Stimulated activated CD8-positive, alpha-beta memory T cell treated with anti-CD3 and anti-CD28 coated beads, Interleukin-4, amount 100 ng/mL, for 4 hours (primary cell): ENCODE measurements around the gene PPIB.
"Not testable (repeated sequence)": the region's sequence is repeated elsewhere in the genome, so short reads cannot be mapped to it uniquely, and the experiment has no call there.

ENCODE experiments used
- DNase-seq, 2 donors: peaks; one replicate each; pipeline ENCODE4 v3.0.0-alpha.2; 2020; ENCODE audit warnings: low read depth in 2 of 2, low spot score in 1 of 2

The PPIB gene

DNA sequence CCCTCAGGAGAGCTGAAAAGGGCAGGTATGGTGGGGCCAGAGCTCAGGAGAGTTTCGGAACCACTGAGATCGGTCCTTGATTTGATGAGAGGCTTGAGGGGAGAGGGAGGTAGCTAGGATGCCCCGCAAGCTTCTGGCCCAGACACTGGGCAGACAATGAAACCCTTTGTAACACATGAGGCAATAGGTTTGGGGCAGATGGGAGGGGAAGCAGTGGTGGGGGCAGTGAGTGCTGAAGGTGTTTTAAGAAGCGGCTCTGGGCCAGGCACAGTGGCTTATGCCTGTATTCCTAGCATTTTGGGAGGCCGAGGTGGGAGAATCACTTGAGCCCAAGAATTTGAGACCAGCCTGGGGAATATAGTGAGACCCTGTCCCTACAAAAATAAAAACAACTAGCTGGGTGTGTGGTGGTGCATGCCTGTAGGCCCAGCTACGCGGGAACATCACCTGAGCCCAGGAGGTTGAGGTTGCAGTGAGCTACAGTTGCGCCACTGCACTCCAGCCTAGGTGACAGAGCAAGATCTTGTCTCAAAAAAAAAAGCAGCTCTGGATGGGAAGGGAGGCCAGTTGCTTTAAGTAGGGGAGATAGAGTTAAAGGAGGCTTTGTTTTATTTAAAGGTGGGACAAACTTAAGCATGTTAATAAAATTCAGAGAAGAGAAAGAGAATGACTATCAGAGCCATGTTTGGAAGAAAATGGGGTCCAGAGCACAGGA, 20.9 kb downstream of the PPIB start:
- DNase-seq, result no peak

DNA sequence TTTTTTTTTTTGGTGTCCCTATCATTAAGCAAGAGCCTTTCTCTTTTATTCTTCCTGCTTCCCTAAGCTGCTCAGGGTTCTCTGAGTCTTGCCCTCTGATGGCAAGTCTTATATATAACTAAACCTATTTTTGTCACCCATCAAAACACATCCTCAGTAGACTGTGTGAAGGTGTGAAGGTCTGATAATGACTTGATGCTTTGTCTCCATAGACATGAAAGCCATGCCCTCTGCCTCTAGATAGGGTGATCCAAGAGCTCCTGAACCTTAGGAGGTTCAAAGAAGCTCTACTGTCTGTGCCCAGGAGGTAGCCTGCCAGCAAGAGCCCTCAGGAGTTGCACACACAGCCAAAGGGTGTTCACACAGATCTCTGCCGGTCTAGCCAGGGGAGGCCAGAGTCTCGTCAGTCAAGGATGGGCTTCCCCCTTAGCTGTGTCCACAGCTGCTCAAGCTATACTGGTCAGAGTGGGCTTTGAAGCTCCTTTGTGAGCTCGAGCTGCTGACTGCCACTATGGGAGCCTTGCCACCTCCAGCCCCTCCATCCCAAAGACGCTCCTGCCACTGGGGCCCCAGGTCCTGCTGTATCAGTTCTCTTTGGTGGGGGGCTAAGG, 24.4 kb downstream of the PPIB start:
- DNase-seq, result no peak

DNA sequence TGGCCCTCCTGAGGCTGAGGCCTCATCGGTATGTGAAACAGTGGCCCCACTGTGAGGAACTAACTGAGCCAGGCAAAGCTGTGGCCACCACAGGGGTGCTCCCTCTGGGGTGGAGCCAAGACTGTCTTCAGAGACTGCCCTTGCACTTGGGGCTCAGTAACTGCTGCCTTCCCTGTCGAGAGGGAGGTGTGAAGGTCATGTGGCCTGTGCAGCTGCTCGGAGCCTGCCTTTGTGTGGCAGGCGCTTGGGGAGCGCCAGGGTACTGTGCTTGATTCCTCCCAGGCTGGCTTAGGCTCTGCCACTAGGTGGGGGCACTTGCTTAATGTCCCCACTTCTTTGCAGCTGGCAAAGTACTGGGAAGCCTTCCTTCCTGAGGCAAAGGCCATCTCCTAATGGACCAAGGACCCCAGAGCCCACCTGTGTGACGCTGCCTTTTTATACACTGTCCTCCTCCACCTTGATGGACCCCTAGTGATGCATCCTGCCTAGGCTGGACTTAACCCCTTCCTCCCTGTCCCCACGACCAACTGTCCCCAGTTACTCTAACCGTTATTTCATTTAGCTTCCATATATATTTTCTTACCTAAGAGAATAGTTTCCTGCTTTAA, 25.5 kb downstream of the PPIB start:
- no peak for DNase-seq

DNA sequence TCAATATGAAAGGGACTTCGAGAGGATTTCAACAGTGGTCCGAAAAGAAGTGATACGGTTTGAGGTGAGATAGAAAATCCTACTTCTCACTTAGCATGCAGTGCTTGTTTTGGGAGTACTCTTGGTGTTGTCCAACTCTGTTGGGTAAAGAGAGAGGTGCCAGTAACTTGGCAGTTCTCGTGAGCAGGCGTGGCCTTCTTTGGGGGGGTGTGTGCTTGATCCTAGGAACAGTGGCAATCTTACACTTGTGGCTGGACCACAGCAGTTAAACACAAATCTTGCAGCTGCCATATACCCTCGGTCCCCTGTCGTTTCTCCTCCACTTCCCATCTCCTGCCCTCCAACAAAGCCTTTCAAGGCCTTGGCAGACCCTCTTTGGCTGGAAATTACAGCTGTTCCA, 26.5 kb downstream of the PPIB start:
- DNase-seq, result no peak

DNA sequence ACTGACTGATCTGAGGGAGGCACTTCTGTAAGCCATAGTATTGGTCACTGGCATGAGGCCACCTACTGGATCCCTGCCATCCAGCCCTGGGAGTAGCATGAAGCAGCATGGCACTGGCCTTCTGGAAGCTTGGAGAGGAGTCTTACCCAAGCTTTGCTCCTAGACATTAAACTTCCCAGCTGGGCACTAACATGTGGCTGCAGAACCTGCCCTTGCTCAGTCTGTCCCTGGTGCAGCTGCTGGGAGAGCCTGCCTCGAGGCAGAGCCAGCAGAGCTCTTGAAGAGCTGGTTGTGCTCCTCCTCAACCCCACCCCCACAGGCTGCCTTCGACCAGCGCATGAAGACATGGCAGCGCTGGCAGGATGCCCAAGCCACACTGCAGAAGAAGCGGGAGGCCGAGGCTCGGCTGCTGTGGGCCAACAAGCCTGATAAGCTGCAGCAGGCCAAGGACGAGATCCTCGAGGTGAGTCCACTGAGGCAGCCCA, 28.4 kb downstream of the PPIB start:
- DNase-seq, result no peak

DNA sequence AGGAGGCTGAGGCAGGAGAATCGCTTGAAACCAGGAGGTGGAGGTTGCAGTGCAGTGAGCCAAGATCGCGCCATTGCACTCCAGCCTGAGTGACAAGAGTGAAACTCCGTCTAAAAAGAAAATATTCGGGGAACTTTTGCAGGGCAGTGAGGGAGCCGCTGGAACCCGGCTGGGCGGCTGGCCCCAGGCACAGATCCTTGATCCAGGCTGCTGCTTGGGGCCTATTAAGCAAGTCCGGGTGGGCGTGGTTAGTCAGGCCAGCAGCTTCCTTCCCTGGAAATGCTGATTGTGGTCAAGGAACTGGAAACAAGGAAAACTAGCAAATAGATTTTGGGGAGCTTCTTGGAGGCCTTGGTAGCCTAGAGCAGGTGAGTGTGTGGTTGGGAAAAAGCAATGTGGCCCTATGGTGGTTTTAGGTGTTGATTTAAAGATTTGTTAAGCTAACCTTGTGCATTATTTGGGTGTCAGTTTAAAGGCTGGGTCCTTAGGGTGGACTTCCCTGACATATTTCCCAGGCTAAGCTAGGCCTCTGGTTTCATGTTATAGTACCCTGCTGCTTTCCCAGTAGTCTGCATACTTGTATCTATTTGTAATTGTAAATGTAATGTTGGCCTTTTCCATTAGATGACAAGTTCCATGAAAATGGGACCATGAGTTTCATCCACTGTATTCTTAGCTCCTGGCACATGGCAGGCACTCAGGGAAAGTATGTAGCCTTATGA, 29.0 kb downstream of the PPIB start:
- DNase-seq, result no peak

DNA sequence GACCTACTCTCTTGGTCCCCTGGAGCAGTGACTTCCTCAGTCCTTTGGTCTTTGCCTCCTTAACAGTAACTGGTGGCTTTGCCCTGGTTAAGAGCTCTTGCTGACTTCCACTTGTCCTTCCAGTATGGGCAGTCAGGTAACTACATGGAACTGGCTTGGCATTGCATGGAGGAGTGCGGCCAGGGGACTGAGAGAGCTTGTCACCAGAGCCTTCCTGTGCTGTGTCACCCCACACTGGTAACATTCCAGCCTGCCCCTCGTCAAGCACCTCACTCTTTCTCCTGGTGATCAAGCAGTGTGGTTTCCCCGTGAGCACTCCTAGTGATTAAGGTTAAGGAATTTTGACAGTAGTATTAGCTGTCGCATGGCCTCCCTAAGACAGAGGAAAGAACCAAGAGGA, 30.6 kb downstream of the PPIB start:
- no peak for DNase-seq

DNA sequence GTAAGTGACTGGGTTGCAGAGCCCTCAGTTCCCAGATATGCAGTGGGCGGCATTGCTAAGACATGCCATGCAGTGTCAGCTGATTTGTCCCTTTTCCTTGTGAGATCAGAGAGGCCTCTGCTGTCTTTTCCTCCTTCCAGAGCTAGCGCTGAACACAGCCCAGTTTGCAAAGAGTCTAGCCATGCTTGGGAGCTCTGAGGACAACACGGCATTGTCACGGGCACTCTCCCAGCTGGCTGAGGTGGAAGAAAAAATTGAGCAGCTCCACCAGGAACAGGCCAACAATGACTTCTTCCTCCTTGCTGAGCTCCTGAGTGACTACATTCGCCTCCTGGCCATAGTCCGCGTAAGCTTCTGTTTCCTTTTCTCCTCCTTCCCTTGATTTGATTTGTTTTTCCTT, 31.3 kb downstream of the PPIB start:
- no peak for DNase-seq

DNA sequence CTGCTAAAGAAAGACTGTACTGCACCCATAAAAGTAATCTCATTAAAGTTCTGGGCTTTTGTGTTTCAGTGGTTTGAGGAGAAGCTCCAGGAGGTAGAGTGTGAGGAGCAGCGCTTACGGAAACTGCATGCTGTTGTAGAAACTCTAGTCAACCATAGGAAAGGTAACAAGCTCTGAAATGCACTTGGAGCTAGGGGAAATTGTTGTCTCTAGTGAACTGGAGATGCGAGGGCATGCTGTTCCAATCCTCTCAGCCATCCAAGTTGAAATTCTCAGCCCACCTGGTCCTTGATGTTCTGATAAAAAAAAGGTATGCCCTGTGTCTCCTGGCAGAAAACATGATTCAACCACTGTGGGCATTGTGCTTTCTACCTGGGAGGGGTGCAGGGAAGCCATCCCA, 32.7 kb downstream of the PPIB start:
- no peak for DNase-seq

DNA sequence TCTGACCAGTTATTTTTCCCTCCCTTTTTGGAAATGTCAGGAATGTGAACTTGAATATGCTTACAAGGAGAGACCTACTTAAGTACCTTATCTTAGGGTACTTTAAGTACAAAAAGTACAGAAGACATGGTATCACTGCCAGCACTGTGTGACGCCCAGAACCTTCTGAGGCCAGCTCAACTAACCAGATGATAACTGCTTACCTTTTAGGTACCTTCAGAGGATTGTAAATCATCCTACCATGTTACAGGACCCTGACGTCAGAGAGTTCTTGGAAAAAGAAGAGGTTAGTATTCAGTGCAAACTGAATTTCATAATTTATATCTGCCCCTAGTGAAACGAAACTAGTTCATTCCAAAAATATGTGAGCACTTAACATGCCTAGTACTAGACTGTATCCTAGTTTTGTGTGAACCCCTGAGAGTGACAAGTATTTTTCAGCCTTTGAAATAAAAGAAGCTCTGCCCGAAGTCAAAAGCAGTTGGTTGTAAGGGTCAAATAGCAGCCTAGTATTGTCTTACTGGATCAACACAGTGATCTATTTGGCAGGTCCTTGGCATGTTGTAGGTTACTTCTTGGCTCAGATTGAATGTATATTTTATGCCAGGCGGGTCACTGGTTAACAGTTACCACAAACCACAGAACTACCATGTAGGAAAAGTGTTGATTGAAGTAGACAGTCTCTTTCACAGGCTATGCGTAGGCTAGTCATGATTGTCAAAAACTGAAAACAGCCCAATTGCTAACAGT, 35.1 kb downstream of the PPIB start:
- no peak for DNase-seq

DNA sequence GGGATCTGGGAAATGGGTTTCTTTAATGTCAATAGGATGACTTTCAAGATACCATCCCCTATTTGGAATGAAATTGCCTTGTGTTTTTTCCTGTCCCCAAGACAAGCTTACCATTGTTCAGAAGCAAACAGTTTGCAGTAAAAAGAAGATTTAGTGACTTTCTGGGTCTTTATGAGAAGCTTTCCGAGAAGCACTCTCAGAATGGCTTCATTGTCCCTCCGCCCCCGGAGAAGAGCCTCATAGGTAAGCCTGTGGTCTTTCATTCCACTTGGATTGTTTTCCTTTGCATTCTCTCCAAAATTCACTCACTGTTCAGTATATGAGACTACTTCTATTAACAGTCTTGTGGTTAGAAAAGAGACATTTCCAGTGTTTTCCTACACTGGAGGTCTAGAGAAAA, 36.8 kb downstream of the PPIB start:
- DNase-seq, result no peak

DNA sequence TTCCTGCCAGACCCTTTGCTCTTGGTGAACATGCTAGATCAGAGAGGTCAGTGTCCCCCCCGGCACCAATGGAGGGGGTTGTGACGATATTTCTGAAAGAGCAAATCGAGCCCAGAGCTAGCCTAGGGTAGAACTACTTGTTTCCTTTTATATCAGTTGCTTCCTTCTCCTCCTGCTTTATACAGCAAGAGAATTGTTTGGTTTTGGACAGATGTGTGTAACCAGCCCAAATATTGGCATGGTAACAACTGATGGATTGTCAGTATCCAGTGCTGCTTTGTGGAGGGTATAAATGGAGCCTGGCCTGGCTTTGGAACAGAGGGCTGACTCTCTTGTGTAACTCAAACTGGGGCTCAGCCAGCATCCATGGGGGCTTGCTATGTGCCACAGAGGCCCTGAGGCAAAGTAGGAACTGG, 39.9 kb downstream of the PPIB start:
- no peak for DNase-seq

DNA sequence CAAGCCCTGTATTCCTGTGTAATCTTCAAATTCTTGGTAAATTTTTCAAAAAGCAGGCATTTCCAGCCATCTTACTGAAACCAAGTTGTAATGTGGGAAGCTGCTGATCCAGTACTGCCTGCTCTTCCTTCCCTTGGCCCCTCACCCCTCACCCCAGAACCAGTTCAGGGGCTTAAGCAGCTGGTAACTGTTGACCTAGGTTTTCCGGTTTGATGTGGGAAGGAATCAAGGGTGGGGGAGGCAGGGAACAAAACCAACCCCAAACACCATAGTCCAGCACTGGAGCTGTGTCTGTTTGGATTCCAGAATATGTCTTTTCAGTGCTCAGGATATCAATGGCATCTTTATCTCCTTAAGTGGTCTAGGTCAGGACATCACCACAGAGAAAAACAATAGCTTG, 40.4 kb downstream of the PPIB start:
- no peak for DNase-seq

DNA sequence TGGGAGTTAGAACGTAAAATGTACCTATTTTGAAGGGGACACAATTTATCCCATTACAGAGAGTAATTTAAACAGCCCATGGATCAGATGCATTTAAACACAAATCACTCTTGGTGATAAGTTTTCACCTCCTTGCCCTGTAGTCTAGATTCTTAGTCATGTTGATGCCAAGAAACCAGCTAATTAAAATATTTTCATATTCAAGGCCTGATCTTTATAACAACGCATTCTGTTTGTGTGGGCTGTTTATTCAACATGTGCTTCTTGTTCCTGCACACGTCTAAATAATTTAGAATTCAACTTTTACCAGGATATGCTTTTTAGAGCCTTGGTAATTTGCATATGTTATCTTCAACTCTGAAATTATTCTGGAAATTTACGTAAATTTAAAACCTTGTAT, 41.2 kb downstream of the PPIB start:
- no peak for DNase-seq

DNA sequence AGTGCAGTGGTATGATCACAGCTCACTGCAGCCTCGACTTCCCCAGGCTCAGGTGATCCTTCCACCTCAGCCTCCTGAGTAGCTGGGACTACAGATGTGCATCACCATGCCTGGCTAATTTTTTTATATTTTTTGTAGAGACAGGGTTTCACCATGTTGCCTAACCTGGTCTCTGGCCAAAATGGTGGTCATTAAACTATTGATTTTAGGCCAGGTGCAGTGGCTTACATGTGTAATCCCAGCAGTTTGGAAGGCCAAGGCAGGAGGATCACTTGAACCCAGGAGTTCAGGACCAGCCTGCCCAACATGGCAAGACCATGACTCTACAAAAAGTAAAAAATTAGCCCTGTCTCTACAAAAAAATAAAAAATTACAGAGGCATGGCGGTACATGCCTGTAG, 42.5 kb downstream of the PPIB start:
- DNase-seq, result not testable (repeated sequence)

DNA sequence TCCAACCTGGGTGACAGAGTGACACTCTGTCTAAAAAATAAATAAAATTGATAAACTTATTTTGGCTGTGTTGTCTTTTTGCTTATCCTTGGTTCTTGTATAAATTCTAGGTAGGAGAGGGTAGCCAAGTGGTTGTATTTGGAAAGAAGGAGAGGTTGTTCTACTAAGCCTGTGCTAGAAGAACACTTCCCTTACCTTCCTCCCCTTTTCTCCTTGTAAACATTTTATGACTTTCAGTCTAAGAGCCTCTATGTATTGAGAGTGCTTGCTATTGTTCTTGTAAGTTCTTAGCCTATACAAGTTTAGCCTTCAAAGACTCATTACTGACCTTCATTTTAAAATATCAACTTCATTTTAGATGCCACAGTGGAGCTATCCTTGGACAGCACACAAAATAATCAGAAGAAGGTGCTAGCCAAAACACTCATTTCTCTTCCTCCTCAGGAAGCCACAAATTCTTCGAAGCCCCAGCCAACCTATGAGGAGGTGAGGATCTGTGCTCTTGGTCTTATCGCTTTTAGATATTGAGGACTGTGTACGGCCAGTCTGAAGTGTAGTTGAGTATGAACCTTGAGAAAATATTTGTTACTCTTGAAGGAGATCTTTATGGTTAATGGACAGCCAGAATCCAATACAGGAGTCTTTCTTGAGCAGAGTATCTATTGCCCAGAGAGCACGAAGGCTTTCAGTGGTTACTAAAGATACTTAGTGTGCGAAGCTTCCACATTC, 44.9 kb downstream of the PPIB start:
- no peak for DNase-seq

DNA sequence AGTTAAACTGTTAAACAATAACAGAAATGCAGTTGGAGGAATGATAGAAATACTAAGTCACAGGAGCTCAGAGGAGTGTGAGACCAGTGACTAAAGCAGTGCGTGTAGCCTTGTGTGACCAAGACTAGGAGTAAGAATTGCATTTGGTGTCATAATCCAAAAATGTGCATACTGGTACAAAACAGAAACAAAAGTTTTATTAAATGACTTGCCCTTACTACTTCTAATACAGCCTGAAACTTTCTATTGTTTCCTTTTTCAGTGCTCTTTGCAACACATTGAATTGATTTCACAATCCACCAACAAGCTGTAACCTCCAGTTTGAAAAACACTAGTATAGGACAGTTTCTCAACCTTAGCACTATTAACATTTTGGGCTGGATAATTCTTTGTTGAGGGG, 49.9 kb downstream of the PPIB start:
- DNase-seq, result no peak

DNA sequence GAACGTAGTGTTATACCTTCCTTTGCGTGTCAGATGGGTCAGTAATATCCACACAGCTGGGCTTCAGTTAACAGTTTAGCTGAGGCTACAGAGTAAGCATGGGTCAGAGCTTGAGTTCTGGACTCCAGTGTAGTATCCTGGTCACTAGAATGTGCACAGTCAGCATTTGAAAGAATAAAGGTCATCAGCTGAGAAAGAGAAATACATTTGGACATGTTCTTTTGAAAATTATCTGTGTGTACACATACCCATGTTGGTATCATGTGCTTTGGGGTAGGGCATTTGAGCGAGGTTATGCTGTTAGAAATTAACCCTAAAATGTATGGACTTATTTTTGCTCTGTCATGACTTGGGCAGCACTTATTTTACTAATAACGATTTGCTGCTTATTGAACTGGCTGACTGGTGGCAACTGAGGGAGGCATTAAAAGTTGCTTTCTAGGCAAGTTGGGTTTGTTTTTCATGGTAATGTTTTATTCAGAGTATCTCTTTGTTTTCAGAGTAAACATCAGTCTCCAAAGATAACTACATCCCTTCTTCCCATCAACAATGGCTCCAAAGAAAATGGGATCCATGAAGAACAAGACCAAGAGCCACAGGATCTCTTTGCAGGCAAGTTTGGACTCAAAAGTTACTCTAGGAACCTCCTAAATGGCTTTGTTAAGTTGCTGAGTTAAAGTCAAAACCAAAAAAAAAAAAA, 50.6 kb downstream of the PPIB start:
- DNase-seq, result no peak

DNA sequence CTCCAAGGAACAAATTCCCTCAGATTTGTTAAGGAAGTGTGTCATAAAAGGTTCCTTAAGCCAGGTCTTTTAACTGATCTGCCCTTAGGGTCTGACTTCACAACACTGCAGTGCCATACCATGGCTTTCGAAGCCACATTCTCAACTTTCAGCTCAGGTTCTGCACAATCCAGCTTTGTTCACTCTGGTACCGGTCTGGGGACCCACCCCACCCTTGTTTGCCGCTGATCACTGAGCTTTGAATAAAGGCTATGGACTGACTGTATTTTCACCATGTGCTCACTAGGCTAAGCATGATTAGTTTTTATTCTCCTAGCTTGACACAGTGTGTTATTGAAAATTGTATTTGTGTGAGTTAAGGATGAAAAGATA, 51.2 kb downstream of the PPIB start:
- no peak for DNase-seq
